DND-41 (cell line): ENCODE measurements around the gene VSIG8.

Experiments
- ATAC-seq: fragments of 200-7000 bp; cut with Tn5 transposase; 3 replicates; pipeline ENCODE4 v1.9.1; 2021; ENCODE audit warnings: low read depth; ENCODE audit not compliant: insufficient read depth
- DNase-seq: peaks from one replicate; pipeline ENCODE4 v3.0.0-alpha.2; 2020
- H2AFZ ChIP-seq: 2 replicates; pipeline ENCODE4 v1.6.0; 2012; ENCODE audit warnings: low read depth, low read length
- H3K27ac ChIP-seq: 2 replicates; pipeline ENCODE4 v1.5.1; 2012; ENCODE audit warnings: low read length, inconsistent platforms
- H3K27me3 ChIP-seq: fragments of 200-600 bp; sonication (generic); 2 replicates; pipeline ENCODE4 v1.6.0; 2012; ENCODE audit warnings: low read length, mild to moderate bottlenecking, inconsistent platforms; ENCODE audit not compliant: insufficient read depth, poor library complexity
- H3K36me3 ChIP-seq: 2 replicates; pipeline ENCODE4 v1.5.1; 2012; ENCODE audit warnings: low read length, inconsistent platforms; ENCODE audit not compliant: insufficient read depth
- H3K4me1 ChIP-seq: 2 replicates; pipeline ENCODE4 v1.5.1; 2012; ENCODE audit warnings: mild to moderate bottlenecking, low read length; ENCODE audit not compliant: insufficient read depth
- H3K4me2 ChIP-seq: 2 replicates; pipeline ENCODE4 v1.6.0; 2012; ENCODE audit warnings: mild to moderate bottlenecking, moderate library complexity, low read length, inconsistent platforms; ENCODE audit not compliant: insufficient read depth
- H3K4me3 ChIP-seq, 2 experiments: fragments of 200-600 bp in 1 of 2; shearing (Covaris generic) in 1 of 2; 2 replicates each; pipeline ENCODE4 v1.5.1; 2012 to 2016; ENCODE audit warnings: inconsistent platforms in 2 of 2, low read length in 2 of 2, mild to moderate bottlenecking in 2 of 2, low read depth in 1 of 2, moderate library complexity in 1 of 2
- H3K79me2 ChIP-seq: 2 replicates; pipeline ENCODE4 v1.6.0; 2012; ENCODE audit warnings: low read length, inconsistent platforms; ENCODE audit not compliant: insufficient read depth
- H3K9ac ChIP-seq: 2 replicates; pipeline ENCODE4 v1.6.0; 2012; ENCODE audit warnings: low read depth, mild to moderate bottlenecking, inconsistent platforms, low read length, moderate library complexity
- H3K9me3 ChIP-seq: 2 replicates; pipeline ENCODE4 v1.5.1; 2012; ENCODE audit warnings: low read length, moderate library complexity, mild to moderate bottlenecking, inconsistent platforms; ENCODE audit not compliant: insufficient read depth, severe bottlenecking
- H4K20me1 ChIP-seq: 2 replicates; pipeline ENCODE4 v1.6.0; 2012; ENCODE audit warnings: low read length; ENCODE audit not compliant: insufficient read depth
- EZH2 ChIP-seq: IDR thresholded peaks from 3 replicates; pipeline ENCODE4 v1.6.1; 2012; ENCODE audit warnings: borderline replicate concordance, low read depth, mild to moderate bottlenecking, moderate library complexity, low read length, inconsistent platforms; ENCODE audit not compliant: severe bottlenecking
- TF ChIP-seq, protein P1 (sequence below): IDR thresholded peaks from 2 replicates; pipeline ENCODE4 v1.5.1; 2012; ENCODE audit warnings: borderline replicate concordance, low read length, moderate library complexity, mild to moderate bottlenecking; ENCODE audit not compliant: poor library complexity, severe bottlenecking; ENCODE audit errors: extremely low read depth

The VSIG8 gene

DNA sequence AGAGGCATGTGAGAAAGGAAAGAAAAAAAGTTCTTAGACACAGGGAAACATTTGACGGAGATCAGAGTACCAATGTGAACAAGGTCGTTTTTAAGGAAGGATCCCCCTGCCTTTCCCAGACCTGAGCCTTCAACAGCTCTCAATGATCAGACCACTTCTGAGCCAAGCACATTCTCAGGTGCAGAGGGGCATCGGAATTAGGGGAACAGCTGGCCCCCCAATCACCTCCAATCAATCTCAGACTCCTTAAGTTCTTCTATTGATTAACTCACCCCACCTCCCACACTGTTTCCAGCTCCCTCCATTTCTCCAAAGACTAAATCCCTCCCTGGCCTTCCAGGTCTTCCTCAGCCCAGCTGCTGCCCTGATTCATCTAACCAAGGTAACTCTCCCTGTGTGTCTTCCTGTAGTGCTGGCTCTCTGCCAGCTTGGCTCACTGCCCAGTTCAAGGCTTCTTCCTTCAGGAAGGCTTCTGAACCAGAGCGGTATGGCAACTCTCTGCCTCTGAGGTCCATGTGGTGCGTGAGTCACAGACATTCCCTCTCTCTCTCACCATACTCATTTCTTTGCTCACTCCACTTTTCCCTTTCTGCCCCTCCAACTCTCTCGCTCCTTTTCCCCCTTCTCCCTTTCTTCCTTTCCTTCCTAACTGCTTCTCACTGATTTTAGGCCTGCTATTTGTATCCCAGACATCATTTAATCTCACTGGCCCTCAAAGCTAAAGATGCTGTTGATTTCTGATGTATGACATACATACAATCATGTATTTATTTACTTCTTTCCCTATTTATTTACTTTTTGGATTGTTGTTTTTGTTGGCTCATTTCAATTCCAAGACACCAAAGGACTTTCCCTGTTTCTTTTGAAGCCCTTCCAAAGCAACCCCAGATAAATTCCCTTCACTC, 19.4 kb upstream of the VSIG8 start:
- Histone ChIP-seq H3K27ac (no peak overlapping the region), H3K36me3 (no peaks in the 10 kb centered on the region), H3K4me1 (no peaks in the 10 kb centered on the region), H3K9me3 (no peaks in the 10 kb centered on the region), H4K20me1 (no peaks in the 10 kb centered on the region), H3K4me3 (no peak overlapping the region), H3K4me2 (no peak overlapping the region), H3K27me3 (peaks cover 12% of the 10 kb centered on the region), H2AFZ (no peak overlapping the region), H3K79me2 (no peaks in the 10 kb centered on the region), H3K9ac (no peak overlapping the region)
- no peak for TF ChIP-seq EZH2
- TF ChIP-seq, protein P1, sequence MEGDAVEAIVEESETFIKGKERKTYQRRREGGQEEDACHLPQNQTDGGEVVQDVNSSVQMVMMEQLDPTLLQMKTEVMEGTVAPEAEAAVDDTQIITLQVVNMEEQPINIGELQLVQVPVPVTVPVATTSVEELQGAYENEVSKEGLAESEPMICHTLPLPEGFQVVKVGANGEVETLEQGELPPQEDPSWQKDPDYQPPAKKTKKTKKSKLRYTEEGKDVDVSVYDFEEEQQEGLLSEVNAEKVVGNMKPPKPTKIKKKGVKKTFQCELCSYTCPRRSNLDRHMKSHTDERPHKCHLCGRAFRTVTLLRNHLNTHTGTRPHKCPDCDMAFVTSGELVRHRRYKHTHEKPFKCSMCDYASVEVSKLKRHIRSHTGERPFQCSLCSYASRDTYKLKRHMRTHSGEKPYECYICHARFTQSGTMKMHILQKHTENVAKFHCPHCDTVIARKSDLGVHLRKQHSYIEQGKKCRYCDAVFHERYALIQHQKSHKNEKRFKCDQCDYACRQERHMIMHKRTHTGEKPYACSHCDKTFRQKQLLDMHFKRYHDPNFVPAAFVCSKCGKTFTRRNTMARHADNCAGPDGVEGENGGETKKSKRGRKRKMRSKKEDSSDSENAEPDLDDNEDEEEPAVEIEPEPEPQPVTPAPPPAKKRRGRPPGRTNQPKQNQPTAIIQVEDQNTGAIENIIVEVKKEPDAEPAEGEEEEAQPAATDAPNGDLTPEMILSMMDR: no peak
- ATAC-seq (no peak), DNase-seq (peak; percentile 48)

DNA sequence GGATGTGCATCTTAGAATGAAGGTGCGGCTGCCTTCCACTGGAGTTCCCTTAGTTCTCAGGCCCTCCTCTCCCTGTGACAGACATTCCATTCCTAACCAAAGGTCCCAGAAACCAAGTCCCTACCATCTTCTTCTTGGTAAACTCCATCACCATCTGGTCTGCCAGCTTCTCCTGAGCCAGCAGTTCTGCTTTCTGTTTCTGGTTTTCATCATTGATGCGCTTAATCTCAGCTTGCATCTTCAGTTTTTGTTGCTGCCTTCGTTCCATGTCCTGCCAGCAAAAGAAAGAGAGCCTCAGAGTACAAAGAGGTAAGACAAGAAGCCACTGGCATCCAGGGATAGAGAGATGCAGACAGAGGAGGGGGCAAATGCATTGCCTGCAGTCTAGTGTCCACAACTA, 18.0 kb upstream of the VSIG8 start:
- Histone ChIP-seq H3K4me1 (no peaks in the 10 kb centered on the region), H3K27ac (no peak overlapping the region), H3K36me3 (no peaks in the 10 kb centered on the region), H3K9ac (no peak overlapping the region), H4K20me1 (no peaks in the 10 kb centered on the region), H3K9me3 (no peaks in the 10 kb centered on the region), H3K27me3 (peaks cover 13% of the 10 kb centered on the region), H3K79me2 (no peaks in the 10 kb centered on the region), H3K4me3 (no peak overlapping the region), H3K4me2 (no peak overlapping the region), H2AFZ (no peak overlapping the region)
- ATAC-seq (no peak), DNase-seq (no peak)
- TF ChIP-seq, protein P1: no peak
- TF ChIP-seq EZH2: no peak

DNA sequence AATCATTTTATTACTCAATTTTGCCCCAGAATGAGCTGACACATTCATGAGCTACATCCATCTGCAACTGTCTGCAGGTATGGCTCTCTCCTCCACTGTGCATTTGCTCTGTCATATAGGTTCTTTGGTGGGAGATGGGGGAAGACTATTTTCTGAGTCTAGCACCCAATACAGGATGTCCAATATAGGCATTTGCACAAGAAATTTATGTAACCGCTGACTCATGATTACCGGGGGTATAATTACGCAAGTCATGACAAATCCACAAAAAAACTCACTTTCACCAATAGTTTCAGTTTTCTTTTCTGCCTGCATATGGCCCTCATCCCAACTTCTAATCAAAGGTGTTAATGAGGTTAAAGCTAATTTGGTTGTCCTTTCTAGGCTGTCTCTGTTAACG, 17.5 kb upstream of the VSIG8 start:
- Histone ChIP-seq H3K4me1 (no peaks in the 10 kb centered on the region), H3K79me2 (no peaks in the 10 kb centered on the region), H3K4me2 (no peak overlapping the region), H3K4me3 (no peak overlapping the region), H2AFZ (no peak overlapping the region), H3K27ac (no peak overlapping the region), H3K36me3 (no peaks in the 10 kb centered on the region), H3K27me3 (peaks cover 14% of the 10 kb centered on the region), H4K20me1 (no peaks in the 10 kb centered on the region), H3K9ac (no peak overlapping the region), H3K9me3 (no peaks in the 10 kb centered on the region)
- ATAC-seq (no peak), DNase-seq (no peak)
- no peak for TF ChIP-seq EZH2

DNA sequence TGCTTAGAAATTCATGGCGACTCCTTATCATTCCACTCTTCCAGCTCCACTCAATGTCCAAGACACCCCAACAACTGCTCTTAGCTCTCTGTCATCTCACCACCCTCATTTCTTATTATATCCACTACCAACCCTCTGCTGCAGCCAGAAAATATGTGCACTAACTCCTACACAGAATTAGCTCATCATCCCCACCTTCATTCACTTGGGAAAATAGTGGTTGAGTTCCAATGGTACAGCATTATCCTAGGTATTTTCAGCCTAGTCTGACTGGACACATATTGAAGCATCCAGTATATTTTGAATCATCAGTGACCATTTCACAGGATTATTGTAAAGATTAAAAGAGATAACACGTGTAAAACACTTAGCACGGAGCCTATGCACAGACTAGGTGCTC, 16.7 kb upstream of the VSIG8 start:
- Histone ChIP-seq H3K4me1 (no peaks in the 10 kb centered on the region), H3K27ac (no peak overlapping the region), H3K79me2 (no peaks in the 10 kb centered on the region), H3K4me3 (no peak overlapping the region), H3K9me3 (no peaks in the 10 kb centered on the region), H2AFZ (no peak overlapping the region), H3K27me3 (peaks cover 11% of the 10 kb centered on the region), H3K36me3 (no peaks in the 10 kb centered on the region), H3K9ac (no peak overlapping the region), H3K4me2 (no peak overlapping the region), H4K20me1 (no peaks in the 10 kb centered on the region)
- TF ChIP-seq EZH2: no peak
- TF ChIP-seq, protein P1: no peak
- DNase-seq (no peak), ATAC-seq (no peak)
